Right atrium auricular region (tissue), 2 donors: Measurements from ENCODE around the gene RBX1. TPM values are rescaled to one million over a fixed set of nuclear protein-coding genes. Genes with fewer than 3 reads are reported as not detected.
A peak's percentile ranks its signal among the peaks of the same experiment; 100 is the strongest.
"Not testable (repeated sequence)": the region's sequence is repeated elsewhere in the genome, so short reads cannot be mapped to it uniquely, and the experiment has no call there.

Experiments
- DNase-seq: peaks from one replicate; pipeline ENCODE4 v3.0.0-alpha.2; 2019; ENCODE audit warnings: low spot score
- H3K27ac ChIP-seq, 2 donors: fragments of 200-600 bp; sonication (generic); 1 replicate in 1 of 2; 2 replicates in 1 of 2; pipeline ENCODE4 v1.5.1; 2016 to 2019
- H3K27me3 ChIP-seq, 2 donors: fragments of 200-600 bp; sonication (generic); one replicate each; pipeline versions ENCODE4 v1.5.1 to v1.6.0; 2017 to 2019
- H3K36me3 ChIP-seq: fragments of 200-600 bp; sonication (generic); one replicate; pipeline ENCODE4 v1.5.1; 2016
- H3K4me1 ChIP-seq, 2 donors: fragments of 200-600 bp; sonication (generic); one replicate each; pipeline versions ENCODE4 v1.5.1 to v1.6.0; 2017 to 2019
- H3K4me3 ChIP-seq, 2 donors: fragments of 200-600 bp; sonication (generic); 1 replicate in 1 of 2; 2 replicates in 1 of 2; pipeline ENCODE4 v1.5.1; 2017 to 2019; ENCODE audit warnings: mild to moderate bottlenecking in 1 of 2, moderate library complexity in 1 of 2
- H3K9me3 ChIP-seq, 2 donors: fragments of 200-600 bp; sonication (generic); one replicate each; pipeline ENCODE4 v1.5.1; 2019
- CTCF ChIP-seq, 2 donors: fragments of 200-600 bp; sonication (generic); IDR thresholded peaks; one replicate each; pipeline ENCODE4 v1.5.1; 2019; ENCODE audit warnings: antibody characterized with exemption in 2 of 2
- total RNA-seq, 2 donors: library from RNA; depleted of rRNA; stranded (reverse); fragments of >200 nt; gene quantifications; one replicate each; pipeline ENCODE4 v1.1.0, GENCODE V29; 2016

Gene RBX1
- 10 to 100 TPM; 43.4 to 44.5 TPM for total RNA-seq

- DNase-seq = peak; percentile 99
- TF ChIP-seq CTCF (IDR thresholded peaks at IDR 0.05) = no peak
- no peaks in the 10 kb centered on the region for H3K9me3 ChIP-seq
- peaks cover 13% of the 10 kb centered on the region for H3K36me3 ChIP-seq
- H3K4me3 ChIP-seq = peak within 1 kb of the TSS; percentile 71 to 80
- peak within 1 kb of the TSS; percentile 94 to 97 for H3K27ac ChIP-seq
- no peaks in the 10 kb centered on the region for H3K27me3 ChIP-seq
- peaks cover 0 to 41% of the 10 kb centered on the region in 2 donors for H3K4me1 ChIP-seq
Observed at GRCh38 chr22:40950962-40951794, at the start of gene RBX1. Gene RBX1 (plus strand): TSS chr22:40951378. CDS start chr22:40951399, 21 bp downstream.

GRCh38 chr22:40904101-40904500 is 47.1 kb upstream of the RBX1 start:
- H3K4me1 ChIP-seq = no peaks in the 10 kb centered on the region
- DNase-seq = no peak
- no peak overlapping the region for H3K4me3 ChIP-seq
- no peaks in the 10 kb centered on the region for H3K27me3 ChIP-seq
- TF ChIP-seq CTCF (IDR thresholded peaks at IDR 0.05) = no peak
- no peak overlapping the region for H3K27ac ChIP-seq
- H3K36me3 ChIP-seq = peaks cover 10% of the 10 kb centered on the region
- no peaks in the 10 kb centered on the region for H3K9me3 ChIP-seq

DNA sequence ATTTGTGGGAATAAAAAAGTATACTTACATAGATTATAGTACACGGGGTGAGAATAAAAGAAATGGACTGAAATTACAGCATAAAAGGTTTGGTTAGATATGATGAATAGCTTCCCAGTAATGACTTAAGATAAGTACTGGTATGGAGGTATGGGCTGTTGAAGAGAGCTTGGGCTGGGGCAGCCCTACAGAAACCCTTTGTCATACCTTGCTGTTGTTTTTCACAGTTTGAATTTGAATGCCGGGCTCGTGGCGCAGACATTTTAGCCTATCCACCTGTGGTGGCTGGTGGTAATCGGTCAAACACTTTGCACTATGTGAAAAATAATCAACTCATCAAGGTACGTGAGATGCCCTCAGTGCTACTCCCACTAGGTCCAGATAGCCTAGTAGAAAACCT is 42.3 kb upstream of the RBX1 start:
- no peak for DNase-seq
- Histone ChIP-seq H3K4me1 (no peaks in the 10 kb centered on the region), H3K9me3 (no peaks in the 10 kb centered on the region), H3K27me3 (no peaks in the 10 kb centered on the region), H3K4me3 (no peak overlapping the region), H3K36me3 (peaks cover 28% of the 10 kb centered on the region), H3K27ac (no peak overlapping the region)
- TF ChIP-seq CTCF (IDR thresholded peaks at IDR 0.05) = no peak

DNA sequence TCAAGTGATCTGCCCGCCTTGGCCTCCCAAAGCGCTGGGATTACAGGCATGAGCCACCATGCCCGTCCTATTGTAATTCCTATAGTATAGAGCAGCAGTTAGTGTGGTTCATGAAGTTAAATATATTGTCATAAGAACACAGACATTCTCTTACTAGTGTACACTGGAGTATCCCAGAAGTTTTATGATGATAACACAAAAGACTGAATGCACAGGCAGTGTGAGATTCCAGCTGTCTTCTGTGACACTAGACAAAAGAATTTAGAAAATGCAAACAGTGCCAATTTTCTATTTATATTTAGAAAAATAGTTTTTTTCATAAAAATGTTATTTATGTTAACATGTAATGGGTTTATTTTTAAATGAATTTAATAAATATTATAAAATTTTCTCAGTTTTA is 39.4 kb upstream of the RBX1 start:
- Histone ChIP-seq H3K27me3 (no peaks in the 10 kb centered on the region), H3K36me3 (peaks cover 55% of the 10 kb centered on the region), H3K4me1 (no peaks in the 10 kb centered on the region), H3K27ac (no peak overlapping the region), H3K4me3 (no peak overlapping the region), H3K9me3 (no peaks in the 10 kb centered on the region)
- no peak for DNase-seq
- no peak for TF ChIP-seq CTCF (IDR thresholded peaks at IDR 0.05)

DNA sequence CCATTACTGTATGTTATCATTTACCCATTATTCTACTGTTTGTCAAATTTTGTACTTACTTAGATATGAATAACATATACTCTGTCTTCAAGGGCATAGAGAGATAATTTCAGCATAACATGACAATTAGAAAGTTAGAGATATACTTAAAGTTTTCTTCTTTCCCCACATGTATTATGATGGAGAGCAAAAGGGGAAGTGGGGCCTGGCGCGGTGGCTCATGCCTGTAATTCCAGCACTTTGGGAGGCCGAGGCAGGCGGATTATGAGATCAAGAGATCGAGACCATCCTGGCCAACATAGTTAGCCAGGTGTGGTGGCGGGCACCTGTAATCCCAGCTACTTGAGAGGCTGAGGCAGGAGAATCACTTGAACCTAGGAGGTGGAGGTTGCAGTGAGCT is 38.2 kb upstream of the RBX1 start:
- H3K9me3 ChIP-seq, H3K27me3 ChIP-seq, DNase-seq, H3K4me1 ChIP-seq, H3K27ac ChIP-seq, H3K4me3 ChIP-seq: not testable (repeated sequence)
- H3K36me3 ChIP-seq = peaks cover 57% of the 10 kb centered on the region

- H3K36me3 ChIP-seq = peaks cover 56% of the 10 kb centered on the region
- H3K9me3 ChIP-seq = no peaks in the 10 kb centered on the region
Observed at GRCh38 chr22:40919446-40919845, 31.7 kb upstream of the RBX1 start.

More at GRCh38 chr22:40919446-40919845, 31.7 kb upstream of the RBX1 start:
- no peaks in the 10 kb centered on the region for H3K27me3 ChIP-seq
- no peak for DNase-seq
- no peak for TF ChIP-seq CTCF (IDR thresholded peaks at IDR 0.05)
- no peak overlapping the region for H3K27ac ChIP-seq
- no peak overlapping the region for H3K4me3 ChIP-seq
- no peaks in the 10 kb centered on the region for H3K4me1 ChIP-seq
